Measurements from ENCODE around the gene ZFR2.

GRCh38 chr19:3816566-3817218 lies 52.1 kb downstream of the ZFR2 start:
- TF ChIP-seq CTCF (IDR thresholded peaks at IDR 0.05; ENCODE audit: low read length) = no peak
- no peak for TF ChIP-seq EZH2 (IDR thresholded peaks at IDR 0.05; ENCODE audit: borderline replicate concordance, low read length)

All from OCI-LY1 (cell line).